ENCODE measurements around the gene EYA2. TPM values are rescaled to one million over a fixed set of nuclear protein-coding genes. Genes with fewer than 3 reads are reported as not detected.

Gene EYA2
- total and polyA plus RNA-seq, 2 donors from 2014 or later = 2.6 to 7.9 TPM

GRCh38 chr20:46955601-46956556, 61.2 kb downstream of the EYA2 start:
- no peaks in the 10 kb centered on the region for H3K36me3 ChIP-seq (ENCODE audit: control insufficient read depth in 2 of 3, insufficient read depth in 3 of 3, low read length in 3 of 3)
- no peaks in the 10 kb centered on the region for H3K4me1 ChIP-seq (ENCODE audit: control insufficient read depth in 2 of 3, insufficient read depth in 2 of 3, low read depth in 1 of 3, low read length in 3 of 3)
- H3K27ac ChIP-seq (ENCODE audit: low read depth in 2 of 2, low read length in 2 of 2) = no peak overlapping the region
- intact Hi-C loops (cut with DNase I) = no loop called here
- H3K4me3 ChIP-seq (ENCODE audit: low read length in 3 of 3) = no peak overlapping the region
- DNase-seq (no peak), FAIRE-seq (no peak)
- no peaks in the 10 kb centered on the region for H3K27me3 ChIP-seq (ENCODE audit: control insufficient read depth, insufficient read depth, low read length)
- no peak for TF ChIP-seq CTCF (IDR thresholded peaks at IDR 0.05; ENCODE audit: borderline replicate concordance, extremely low read depth, insufficient read depth)
- no peak overlapping the region for H3K9ac ChIP-seq (ENCODE audit: low read length in 3 of 3)
- no peaks in the 10 kb centered on the region for H3K9me3 ChIP-seq (ENCODE audit: control insufficient read depth in 2 of 3, insufficient read depth in 1 of 3, low read length in 3 of 3)

- no peak for TF ChIP-seq CTCF (IDR thresholded peaks at IDR 0.05; ENCODE audit: borderline replicate concordance, extremely low read depth, insufficient read depth)
- Histone ChIP-seq H3K9ac (ENCODE audit: low read length in 3 of 3) (no peak overlapping the region), H3K36me3 (ENCODE audit: control insufficient read depth in 2 of 3, insufficient read depth in 3 of 3, low read length in 3 of 3) (no peaks in the 10 kb centered on the region), H3K4me3 (ENCODE audit: low read length in 3 of 3) (no peak overlapping the region), H3K27ac (ENCODE audit: low read depth in 2 of 2, low read length in 2 of 2) (no peak overlapping the region), H3K4me1 (ENCODE audit: control insufficient read depth in 2 of 3, insufficient read depth in 2 of 3, low read depth in 1 of 3, low read length in 3 of 3) (no peaks in the 10 kb centered on the region), H3K27me3 (ENCODE audit: control insufficient read depth, insufficient read depth, low read length) (no peaks in the 10 kb centered on the region), H3K9me3 (ENCODE audit: control insufficient read depth in 2 of 3, insufficient read depth in 1 of 3, low read length in 3 of 3) (no peaks in the 10 kb centered on the region)
- FAIRE-seq (no peak), DNase-seq (no peak)
- intact Hi-C loops (cut with DNase I) = no loop called here
These were observed 64.5 kb downstream of the EYA2 start for GRCh38 chr20:46959081-46959692.

GRCh38 chr20:46959821-46960220, 65.2 kb downstream of the EYA2 start:
- DNase-seq (no peak), FAIRE-seq (no peak)
- H3K4me3 ChIP-seq (ENCODE audit: low read length in 3 of 3) = no peak overlapping the region
- H3K9ac ChIP-seq (ENCODE audit: low read length in 3 of 3) = no peak overlapping the region
- no peaks in the 10 kb centered on the region for H3K9me3 ChIP-seq (ENCODE audit: control insufficient read depth in 2 of 3, insufficient read depth in 1 of 3, low read length in 3 of 3)
- intact Hi-C loops (cut with DNase I) = no loop called here
- H3K4me1 ChIP-seq (ENCODE audit: control insufficient read depth in 2 of 3, insufficient read depth in 2 of 3, low read depth in 1 of 3, low read length in 3 of 3) = no peaks in the 10 kb centered on the region
- TF ChIP-seq CTCF (IDR thresholded peaks at IDR 0.05; ENCODE audit: borderline replicate concordance, extremely low read depth, insufficient read depth) = no peak
- H3K36me3 ChIP-seq (ENCODE audit: control insufficient read depth in 2 of 3, insufficient read depth in 3 of 3, low read length in 3 of 3) = no peaks in the 10 kb centered on the region
- no peak overlapping the region for H3K27ac ChIP-seq (ENCODE audit: low read depth in 2 of 2, low read length in 2 of 2)
- H3K27me3 ChIP-seq (ENCODE audit: control insufficient read depth, insufficient read depth, low read length) = no peaks in the 10 kb centered on the region

Data from kidney (tissue), 14 donors.